GM13977 (cell line): ENCODE results near the gene DCUN1D1.

Source experiments
- DNase-seq: peaks from one replicate; pipeline ENCODE4 v3.0.0; 2012; ENCODE audit warnings: low spot score
- in situ Hi-C: fragments of 300-500 bp; cut with MboI; formaldehyde crosslinking; loops from one replicate; pipeline ENCODE4 v1.12.0; 2022; ENCODE audit warnings: low sequenced_read_pairs, low pct_unique_long_range_greater_than_20kb, mixed read lengths, inconsistent platforms; ENCODE audit not compliant: unreplicated experiment
- TF ChIP-seq, protein P1 (sequence below): IDR thresholded peaks from 2 replicates; pipeline ENCODE4 v1.5.1; 2012; ENCODE audit warnings: mild to moderate bottlenecking, control low read depth; ENCODE audit not compliant: insufficient read depth; ENCODE audit errors: extremely low read depth, missing control alignments

Gene DCUN1D1

GRCh38 chr3:182906036-182906435 lies 74.3 kb downstream of the DCUN1D1 start:
- no peak for DNase-seq
- TF ChIP-seq, protein P1, sequence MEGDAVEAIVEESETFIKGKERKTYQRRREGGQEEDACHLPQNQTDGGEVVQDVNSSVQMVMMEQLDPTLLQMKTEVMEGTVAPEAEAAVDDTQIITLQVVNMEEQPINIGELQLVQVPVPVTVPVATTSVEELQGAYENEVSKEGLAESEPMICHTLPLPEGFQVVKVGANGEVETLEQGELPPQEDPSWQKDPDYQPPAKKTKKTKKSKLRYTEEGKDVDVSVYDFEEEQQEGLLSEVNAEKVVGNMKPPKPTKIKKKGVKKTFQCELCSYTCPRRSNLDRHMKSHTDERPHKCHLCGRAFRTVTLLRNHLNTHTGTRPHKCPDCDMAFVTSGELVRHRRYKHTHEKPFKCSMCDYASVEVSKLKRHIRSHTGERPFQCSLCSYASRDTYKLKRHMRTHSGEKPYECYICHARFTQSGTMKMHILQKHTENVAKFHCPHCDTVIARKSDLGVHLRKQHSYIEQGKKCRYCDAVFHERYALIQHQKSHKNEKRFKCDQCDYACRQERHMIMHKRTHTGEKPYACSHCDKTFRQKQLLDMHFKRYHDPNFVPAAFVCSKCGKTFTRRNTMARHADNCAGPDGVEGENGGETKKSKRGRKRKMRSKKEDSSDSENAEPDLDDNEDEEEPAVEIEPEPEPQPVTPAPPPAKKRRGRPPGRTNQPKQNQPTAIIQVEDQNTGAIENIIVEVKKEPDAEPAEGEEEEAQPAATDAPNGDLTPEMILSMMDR = no peak
- in situ Hi-C loops = loop anchor here (25.0 kb wide), 1 partner anchor 481 kb away; no protein-coding TSS in a partner anchor

DNA sequence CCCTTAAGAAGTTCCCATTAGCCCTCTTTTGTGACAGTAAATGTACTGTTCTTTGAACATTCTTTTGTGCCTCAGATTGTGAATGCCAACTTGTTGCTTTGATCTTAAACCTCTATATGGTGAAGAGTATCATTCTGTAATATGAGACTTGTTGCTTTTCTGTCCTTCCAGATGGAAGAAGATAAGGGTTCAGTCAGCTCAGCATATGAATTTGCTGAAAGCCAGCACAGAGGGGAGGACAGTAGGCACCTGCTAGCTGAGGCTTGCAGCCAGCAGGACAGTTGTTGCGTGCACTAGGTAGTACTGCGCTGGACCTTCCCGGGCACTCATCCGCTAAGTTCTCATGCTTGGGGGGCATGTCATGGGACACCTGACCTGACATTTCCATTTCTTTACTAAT lies 74.7 kb downstream of the DCUN1D1 start:
- in situ Hi-C loops = loop anchor here (25.0 kb wide), 1 partner anchor 482 kb away; no protein-coding TSS in a partner anchor
- TF ChIP-seq, protein P1 = no peak
- no peak for DNase-seq

- no peak for DNase-seq
- in situ Hi-C loops = loop anchor here (25.0 kb wide), 1 partner anchor 483 kb away; no protein-coding TSS in a partner anchor
- TF ChIP-seq, protein P1 = no peak
Measured at GRCh38 chr3:182904164-182904563, 76.2 kb downstream of the DCUN1D1 start.

- DNase-seq = no peak
- in situ Hi-C loops = loop anchor here (25.0 kb wide), 1 partner anchor 485 kb away; no protein-coding TSS in a partner anchor
- TF ChIP-seq, protein P1 = no peak
Measured at GRCh38 chr3:182902236-182902635, 78.1 kb downstream of the DCUN1D1 start.

- no peak for DNase-seq
- in situ Hi-C loops = no loop called here
- TF ChIP-seq, protein P1 = no peak
Measured at GRCh38 chr3:182896553-182896952, 83.8 kb downstream of the DCUN1D1 start.

- in situ Hi-C loops = no loop called here
- no peak for DNase-seq
- TF ChIP-seq, protein P1 = no peak
Measured at GRCh38 chr3:182895513-182896112, 84.7 kb downstream of the DCUN1D1 start.
